SK-N-SH (cell line): ENCODE measurements around the gene ECI1.

Experiments used
- CTCF ChIP-seq: fragments of 200-600 bp; sonication (generic); IDR thresholded peaks from 2 replicates; pipeline ENCODE4 v1.6.1; 2017; ENCODE audit warnings: antibody characterized with exemption, mild to moderate bottlenecking, moderate library complexity
- FOXJ3 ChIP-seq: sonication (generic); formaldehyde crosslinking; IDR thresholded peaks from 2 replicates; pipeline ENCODE4 v1.5.1; 2020; ENCODE audit warnings: mild to moderate bottlenecking, missing genetic modification reagents
- NFIC ChIP-seq: IDR thresholded peaks from 2 replicates; pipeline ENCODE4 v1.4.0; 2012; ENCODE audit warnings: borderline replicate concordance
- TEAD4 ChIP-seq: IDR thresholded peaks from 2 replicates; pipeline ENCODE4 v1.4.0; 2012; ENCODE audit warnings: mild to moderate bottlenecking, borderline replicate concordance; ENCODE audit not compliant: insufficient read depth
- USF2 ChIP-seq: fragments of 150-350 bp; IDR thresholded peaks from 2 replicates; pipeline ENCODE4 v1.6.1; 2017; ENCODE audit warnings: antibody characterized with exemption, low read length, low read depth, borderline replicate concordance

- TF ChIP-seq USF2 (no peak), CTCF (no peak), FOXJ3 (CRISPR knock-in tag) (no peak), NFIC (no peak), TEAD4 (no peak)
Measured at GRCh38 chr16:2205967-2206313, 45.4 kb downstream of the ECI1 start.
